ENCODE data around the gene CYB5RL. TPM values are rescaled to one million over a fixed set of nuclear protein-coding genes. Genes with fewer than 3 reads are reported as not detected.

Gene CYB5RL
- total RNA-seq, 1 experiment from 2014 or later: 12.9 TPM

DNA sequence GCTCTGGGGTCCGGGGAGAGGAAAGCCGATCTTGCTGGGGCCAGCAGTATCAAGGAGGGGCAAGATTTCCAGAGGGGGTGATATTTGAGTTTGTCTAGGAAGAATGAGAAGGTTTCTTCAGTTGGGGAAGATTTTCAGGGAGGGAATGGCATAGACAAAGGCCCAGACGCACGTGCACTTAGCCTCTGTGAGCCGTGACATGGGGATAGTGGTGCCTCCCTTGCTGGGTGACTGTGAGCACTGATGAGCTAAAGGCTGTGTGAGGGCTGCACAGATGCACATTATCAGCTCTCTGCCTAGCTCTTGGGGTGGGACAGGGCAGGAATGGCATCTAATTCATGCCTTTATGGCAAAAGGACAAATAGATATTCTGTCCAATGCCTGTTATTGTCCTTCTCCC is 48.8 kb downstream of the CYB5RL start:
- Mint-ChIP-seq H3K27me3 (ENCODE audit: unreplicated experiment) (no peaks in the 10 kb centered on the region), H3K27ac (ENCODE audit: unreplicated experiment) (no peak overlapping the region), H3K4me3 (ENCODE audit: low read depth, unreplicated experiment) (no peak overlapping the region), H3K9me3 (ENCODE audit: low read depth, unreplicated experiment) (no peaks in the 10 kb centered on the region), H3K36me3 (ENCODE audit: insufficient read depth, unreplicated experiment) (peaks cover 6% of the 10 kb centered on the region), H3K4me1 (ENCODE audit: low read depth, unreplicated experiment) (peaks cover 15% of the 10 kb centered on the region)
- TF ChIP-seq, protein P1, sequence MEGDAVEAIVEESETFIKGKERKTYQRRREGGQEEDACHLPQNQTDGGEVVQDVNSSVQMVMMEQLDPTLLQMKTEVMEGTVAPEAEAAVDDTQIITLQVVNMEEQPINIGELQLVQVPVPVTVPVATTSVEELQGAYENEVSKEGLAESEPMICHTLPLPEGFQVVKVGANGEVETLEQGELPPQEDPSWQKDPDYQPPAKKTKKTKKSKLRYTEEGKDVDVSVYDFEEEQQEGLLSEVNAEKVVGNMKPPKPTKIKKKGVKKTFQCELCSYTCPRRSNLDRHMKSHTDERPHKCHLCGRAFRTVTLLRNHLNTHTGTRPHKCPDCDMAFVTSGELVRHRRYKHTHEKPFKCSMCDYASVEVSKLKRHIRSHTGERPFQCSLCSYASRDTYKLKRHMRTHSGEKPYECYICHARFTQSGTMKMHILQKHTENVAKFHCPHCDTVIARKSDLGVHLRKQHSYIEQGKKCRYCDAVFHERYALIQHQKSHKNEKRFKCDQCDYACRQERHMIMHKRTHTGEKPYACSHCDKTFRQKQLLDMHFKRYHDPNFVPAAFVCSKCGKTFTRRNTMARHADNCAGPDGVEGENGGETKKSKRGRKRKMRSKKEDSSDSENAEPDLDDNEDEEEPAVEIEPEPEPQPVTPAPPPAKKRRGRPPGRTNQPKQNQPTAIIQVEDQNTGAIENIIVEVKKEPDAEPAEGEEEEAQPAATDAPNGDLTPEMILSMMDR (IDR thresholded peaks at IDR 0.05; ENCODE audit: unreplicated experiment): no peak
- intact Hi-C loops (cut with micrococcal nuclease; ENCODE audit: unreplicated experiment): no loop called here
- no peak for DNase-seq
- BruUV-seq (replicated peaks): no TSS peak
- CTCF ChIA-PET: interaction anchor here (0.5 kb wide), 1 partner anchor 53 kb away, joined by 4 read pairs; no protein-coding TSS in a partner anchor

Other genes starting within 250 kb of the CYB5RL start
- 0.24 TPM in 1 of 2 replicates, not detected in the other for gene LDLRAD1, start 181.8 kb downstream of the CYB5RL start, total RNA-seq (2022)
- 316 and 346 TPM in 2 replicates for gene TMEM59, start 146.8 kb downstream of the CYB5RL start, total RNA-seq (2022)
- gene TCEANC2, start 146.4 kb downstream of the CYB5RL start, total RNA-seq (2022): 5.9 and 8.4 TPM in 2 replicates
- not detected in 2 replicates for gene CDCP2, start 47.0 kb downstream of the CYB5RL start, total RNA-seq (2022)
- 94.2 and 105 TPM in 2 replicates for gene MRPL37, start 137 bp upstream of the CYB5RL start, total RNA-seq (2022)
- 16.6 and 16.7 TPM in 2 replicates for gene SSBP3, start 206.4 kb upstream of the CYB5RL start, total RNA-seq (2022)